Cardiac muscle cell (in vitro differentiated cells and primary cell): Measurements from ENCODE around the gene TUBB2A. TPM values are rescaled to one million over a fixed set of nuclear protein-coding genes. Genes with fewer than 3 reads are reported as not detected.

Experiments used
- DNase-seq, 2 donors: peaks; one replicate each; pipeline versions ENCODE4 v3.0.0 to v3.0.0-alpha.2; 2010 to 2017; ENCODE audit warnings: low read depth in 1 of 2, low spot score in 1 of 2
- H3K27ac ChIP-seq: fragments of 200-600 bp; sonication (generic); 2 replicates; pipeline ENCODE4 v1.5.1; 2016
- H3K27me3 ChIP-seq: fragments of 200-600 bp; sonication (generic); 2 replicates; pipeline ENCODE4 v1.6.0; 2016; ENCODE audit warnings: control low read depth
- H3K36me3 ChIP-seq: fragments of 200-600 bp; sonication (generic); 2 replicates; pipeline ENCODE4 v1.5.1; 2016; ENCODE audit warnings: control low read depth
- H3K4me1 ChIP-seq: fragments of 200-600 bp; sonication (generic); 2 replicates; pipeline ENCODE4 v1.8.1; 2017; ENCODE audit warnings: low read depth, mild to moderate bottlenecking, mixed run types
- H3K4me3 ChIP-seq: fragments of 200-600 bp; sonication (generic); 2 replicates; pipeline ENCODE4 v1.5.1; 2016; ENCODE audit warnings: mild to moderate bottlenecking
- H3K9me3 ChIP-seq: fragments of 200-600 bp; sonication (generic); 2 replicates; pipeline ENCODE4 v1.5.1; 2017; ENCODE audit warnings: low read depth, mild to moderate bottlenecking, control low read depth
- CTCF ChIP-seq: IDR thresholded peaks from 2 replicates; pipeline ENCODE4 v1.5.1; 2012; ENCODE audit warnings: low read depth, mild to moderate bottlenecking, low read length
- polyA plus RNA-seq: library from polyadenylated mRNA; unstranded; fragments of >200 nt; fragmentation: Nextera tagmentation; extraction: Ambion mirVana; gene quantifications from 2 replicates; pipeline ENCODE4 v1.2.1, GENCODE V29; 2016
- total RNA-seq: library from RNA; depleted of rRNA; stranded (reverse); fragments of >200 nt; gene quantifications from 2 replicates; pipeline ENCODE4 v1.2.3, GENCODE V29; 2016

The TUBB2A gene
- total and polyA plus RNA-seq, 2 experiments from 2014 or later: 46.3 to 110 TPM

- Histone ChIP-seq H3K36me3 (peaks cover 33% of the 10 kb centered on the region), H3K4me1 (no peaks in the 10 kb centered on the region), H3K27me3 (no peaks in the 10 kb centered on the region), H3K9me3 (no peaks in the 10 kb centered on the region), H3K4me3 (no peak overlapping the region), H3K27ac (no peak overlapping the region)
- TF ChIP-seq CTCF: no peak
- DNase-seq: no peak
Measured at GRCh38 chr6:3131695-3132094, 25.6 kb downstream of the TUBB2A start.

GRCh38 chr6:3128356-3129108 is 28.8 kb downstream of the TUBB2A start:
- H3K4me3 ChIP-seq: no peak overlapping the region
- peaks cover 30% of the 10 kb centered on the region for H3K36me3 ChIP-seq
- DNase-seq: no peak
- no peaks in the 10 kb centered on the region for H3K9me3 ChIP-seq
- H3K4me1 ChIP-seq: no peaks in the 10 kb centered on the region
- no peak overlapping the region for H3K27ac ChIP-seq
- no peak for TF ChIP-seq CTCF
- no peaks in the 10 kb centered on the region for H3K27me3 ChIP-seq

GRCh38 chr6:3125815-3126214 is 31.5 kb downstream of the TUBB2A start:
- H3K36me3 ChIP-seq: peaks cover 21% of the 10 kb centered on the region
- H3K4me1 ChIP-seq: no peaks in the 10 kb centered on the region
- no peaks in the 10 kb centered on the region for H3K9me3 ChIP-seq
- DNase-seq: no peak
- no peak overlapping the region for H3K27ac ChIP-seq
- no peak overlapping the region for H3K4me3 ChIP-seq
- no peaks in the 10 kb centered on the region for H3K27me3 ChIP-seq
- TF ChIP-seq CTCF: no peak

- peaks cover 21% of the 10 kb centered on the region for H3K36me3 ChIP-seq
- H3K4me3 ChIP-seq: no peak overlapping the region
- H3K4me1 ChIP-seq: no peaks in the 10 kb centered on the region
- TF ChIP-seq CTCF: no peak
- H3K27ac ChIP-seq: no peak overlapping the region
- no peak for DNase-seq
- H3K9me3 ChIP-seq: no peaks in the 10 kb centered on the region
- no peaks in the 10 kb centered on the region for H3K27me3 ChIP-seq
Measured at GRCh38 chr6:3124667-3125066, 32.7 kb downstream of the TUBB2A start.

GRCh38 chr6:3122823-3123182 is 34.5 kb downstream of the TUBB2A start:
- peaks cover 4% of the 10 kb centered on the region for H3K36me3 ChIP-seq
- no peak for TF ChIP-seq CTCF
- no peaks in the 10 kb centered on the region for H3K27me3 ChIP-seq
- no peak for DNase-seq
- no peak overlapping the region for H3K27ac ChIP-seq
- no peak overlapping the region for H3K4me3 ChIP-seq
- H3K9me3 ChIP-seq: no peaks in the 10 kb centered on the region
- no peaks in the 10 kb centered on the region for H3K4me1 ChIP-seq
